ENCODE data around the gene PELO. TPM values are rescaled to one million over a fixed set of nuclear protein-coding genes. Genes with fewer than 3 reads are reported as not detected.

The PELO gene
- total and polyA plus RNA-seq, 9 of the 15 experiments (the other 6 are each of a cell fraction or from before 2014, with no cell fraction given), result 5.8 to 14.6 (median 9.6) TPM

DNA sequence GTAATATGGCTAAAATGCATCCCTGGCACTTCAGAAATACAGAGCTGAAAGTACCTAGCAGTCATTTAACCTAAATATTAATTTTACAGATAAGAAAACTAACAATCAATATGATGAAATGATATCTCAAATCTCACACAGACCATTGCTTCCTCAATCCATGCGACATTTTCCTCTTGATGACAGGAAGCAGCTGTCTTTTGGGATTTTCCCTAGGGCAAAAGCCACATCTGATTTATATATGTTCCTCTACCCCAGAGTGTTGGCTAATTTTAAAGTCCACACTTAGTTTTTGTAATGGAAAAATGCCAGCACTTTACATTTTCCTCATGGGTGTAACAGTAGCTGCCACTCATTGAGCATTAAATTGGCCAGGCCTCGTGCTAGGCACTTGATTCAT is 47.7 kb upstream of the PELO start (continued):
- no peak for TF ChIP-seq KLF6 (CRISPR knock-in tag; IDR thresholded peaks at IDR 0.05; ENCODE audit: borderline replicate concordance)
- TF ChIP-seq SMAD2 (IDR thresholded peaks at IDR 0.05; ENCODE audit: low read depth, low read length), result no peak
- no peak for TF ChIP-seq ESRRB (CRISPR knock-in tag; IDR thresholded peaks at IDR 0.05; ENCODE audit: borderline replicate concordance)
- TF ChIP-seq CHAMP1 (IDR thresholded peaks at IDR 0.05), result no peak
- TF ChIP-seq SP1 (CRISPR knock-in tag; IDR thresholded peaks at IDR 0.05), result no peak

GRCh38 chr5:52743012-52743411 is 44.7 kb upstream of the PELO start:
- Histone ChIP-seq H3K27me3 (ENCODE audit: control insufficient read depth in 2 of 2, insufficient read depth in 2 of 2, low read length in 2 of 2) (no peaks in the 10 kb centered on the region), H2AFZ (ENCODE audit: low read depth, low read length) (no peak overlapping the region), H4K20me1 (replicated peaks; ENCODE audit: control insufficient read depth, insufficient read depth, low read length) (no peaks in the 10 kb centered on the region), H3K9ac (ENCODE audit: insufficient read depth in 1 of 2, low read depth in 2 of 2, low read length in 2 of 2) (no peak overlapping the region), H3K4me2 (ENCODE audit: insufficient read depth, low read length) (no peak overlapping the region), H3K27ac (ENCODE audit: extremely low read depth, low read depth, low read length) (no peak overlapping the region), H3K79me2 (ENCODE audit: control insufficient read depth, insufficient read depth, low read length) (no peaks in the 10 kb centered on the region), H3K4me3 (no peak overlapping the region), H3K9me3 (replicated peaks; ENCODE audit: control insufficient read depth, insufficient read depth, low read depth, low read length) (no peaks in the 10 kb centered on the region), H3K4me1 (replicated peaks in 1 of 2; ENCODE audit: control insufficient read depth in 2 of 2, insufficient read depth in 2 of 2, low read length in 2 of 2) (no peaks in the 10 kb centered on the region), H3K9me1 (ENCODE audit: control insufficient read depth, insufficient read depth, low read length) (no peaks in the 10 kb centered on the region), H3K36me3 (ENCODE audit: control insufficient read depth, insufficient read depth, low read length) (no peaks in the 10 kb centered on the region)
- in situ Hi-C loops (cut with MboI) (no loop called here), intact Hi-C loops (cut with micrococcal nuclease) (no loop called here)
- ChIA-PET CTCF (ENCODE audit: low intra/inter-chr PET ratio) (no interaction called here), POLR2A (no interaction called here)
- BruUV-seq (replicated peaks), result no TSS peak
- no peak for DNase-seq (ENCODE audit: extremely low read depth in 1 of 4, low spot score in 3 of 4)
- WGBS (ENCODE audit: insufficient coverage, low coverage, missing lambda C conversion rate), result 6% methylated on average over 2 of the region's 2 CpGs
- no peak for ATAC-seq
- no peak for FAIRE-seq
- TF ChIP-seq CBX8 (IDR thresholded peaks at IDR 0.05; ENCODE audit: borderline replicate concordance, extremely low read depth, low read depth, low read length, poor library complexity, severe bottlenecking), result no peak
- no peak for TF ChIP-seq BRCA1 (IDR thresholded peaks at IDR 0.05)
- TF ChIP-seq BRCA1 (CRISPR knock-in tag; IDR thresholded peaks at IDR 0.05), result no peak
- no peak for TF ChIP-seq CBX5 (IDR thresholded peaks at IDR 0.05; ENCODE audit: borderline replicate concordance, low read depth)
- TF ChIP-seq, protein P1, sequence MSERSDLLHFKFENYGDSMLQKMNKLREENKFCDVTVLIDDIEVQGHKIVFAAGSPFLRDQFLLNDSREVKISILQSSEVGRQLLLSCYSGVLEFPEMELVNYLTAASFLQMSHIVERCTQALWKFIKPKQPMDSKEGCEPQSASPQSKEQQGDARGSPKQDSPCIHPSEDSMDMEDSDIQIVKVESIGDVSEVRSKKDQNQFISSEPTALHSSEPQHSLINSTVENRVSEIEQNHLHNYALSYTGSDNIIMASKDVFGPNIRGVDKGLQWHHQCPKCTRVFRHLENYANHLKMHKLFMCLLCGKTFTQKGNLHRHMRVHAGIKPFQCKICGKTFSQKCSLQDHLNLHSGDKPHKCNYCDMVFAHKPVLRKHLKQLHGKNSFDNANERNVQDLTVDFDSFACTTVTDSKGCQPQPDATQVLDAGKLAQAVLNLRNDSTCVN (CRISPR knock-in tag; IDR thresholded peaks at IDR 0.05), result no peak
- TF ChIP-seq HNRNPK (IDR thresholded peaks at IDR 0.05; ENCODE audit: low read depth, low read length, poor library complexity, severe bottlenecking), result no peak
- no peak for TF ChIP-seq CTCF (IDR thresholded peaks at IDR 0.05 in 2 of 3, conservative IDR thresholded peaks at IDR 0.05 in 1 of 3; ENCODE audit: insufficient read depth in 2 of 3, low read depth in 1 of 3, low read length in 3 of 3)
- no peak for TF ChIP-seq SUPT5H (IDR thresholded peaks at IDR 0.05)
- no peak for TF ChIP-seq NR2C1 (IDR thresholded peaks at IDR 0.05)
- TF ChIP-seq NR2C1 (tag; IDR thresholded peaks at IDR 0.05), result no peak
- TF ChIP-seq, protein P2, sequence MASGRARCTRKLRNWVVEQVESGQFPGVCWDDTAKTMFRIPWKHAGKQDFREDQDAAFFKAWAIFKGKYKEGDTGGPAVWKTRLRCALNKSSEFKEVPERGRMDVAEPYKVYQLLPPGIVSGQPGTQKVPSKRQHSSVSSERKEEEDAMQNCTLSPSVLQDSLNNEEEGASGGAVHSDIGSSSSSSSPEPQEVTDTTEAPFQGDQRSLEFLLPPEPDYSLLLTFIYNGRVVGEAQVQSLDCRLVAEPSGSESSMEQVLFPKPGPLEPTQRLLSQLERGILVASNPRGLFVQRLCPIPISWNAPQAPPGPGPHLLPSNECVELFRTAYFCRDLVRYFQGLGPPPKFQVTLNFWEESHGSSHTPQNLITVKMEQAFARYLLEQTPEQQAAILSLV (tag; IDR thresholded peaks at IDR 0.05), result no peak
